ENCODE data around the gene CUEDC1. TPM values are rescaled to one million over a fixed set of nuclear protein-coding genes. Genes with fewer than 3 reads are reported as not detected.

The CUEDC1 gene
- total and polyA plus RNA-seq, 2 of the 4 experiments (the other 2 are of a cell fraction), result 4.1 to 21.2 TPM

DNA sequence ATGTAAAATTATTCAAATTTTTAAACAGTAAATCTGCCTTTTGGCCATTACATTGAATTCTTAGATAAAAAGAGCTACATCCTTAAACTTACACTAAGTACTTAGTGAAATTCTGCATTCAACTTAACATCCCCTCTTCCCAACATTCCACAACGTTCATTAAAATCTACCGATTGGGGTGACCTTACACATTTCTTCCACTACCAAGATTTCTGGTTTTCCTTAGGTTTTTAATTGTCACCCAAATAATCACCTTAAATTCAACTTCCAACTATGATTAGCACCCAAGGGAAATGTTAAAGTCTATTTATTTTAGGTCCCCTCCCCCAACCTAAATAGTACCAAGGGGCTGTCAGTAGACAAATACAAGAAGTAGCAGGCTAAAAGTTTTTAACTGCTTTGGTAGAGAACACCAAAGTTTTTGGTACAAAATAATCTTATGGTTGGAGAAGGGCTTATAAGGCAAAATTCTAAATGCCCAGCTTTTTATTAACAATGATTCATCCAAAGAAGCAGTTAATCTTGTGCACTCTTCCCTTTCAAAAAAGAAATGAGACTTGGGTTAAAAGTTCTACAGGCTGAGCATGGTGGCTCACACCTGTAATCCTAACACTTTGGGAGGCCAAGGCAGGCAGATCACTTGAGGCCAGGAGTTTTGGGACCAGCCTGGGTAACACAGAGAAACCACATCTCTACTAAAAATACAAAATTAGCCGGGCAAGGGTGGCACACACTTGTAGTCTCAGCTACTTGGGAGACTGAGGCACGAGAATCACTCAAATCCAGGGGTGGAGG lies 47.1 kb upstream of the CUEDC1 start:
- H3K23ac ChIP-seq (ENCODE audit: low read depth, low read length), result no peak overlapping the region
- no peak overlapping the region for H3K18ac ChIP-seq (ENCODE audit: low read depth, low read length)
- ATAC-seq (ENCODE audit: low read depth), result no peak
- peaks cover 4 to 30% of the 10 kb centered on the region in 2 experiments; a peak in 3 of 4 replicates for H3K79me1 ChIP-seq (ENCODE audit: low read depth in 1 of 2, low read length in 2 of 2)
- no peak overlapping the region for H3K56ac ChIP-seq (ENCODE audit: extremely low read depth, insufficient read depth, low read length)
- no peak overlapping the region for H2BK20ac ChIP-seq (ENCODE audit: low read depth, low read length)
- 20% methylated on average over 1 of the region's 4 CpGs; no CpG with 5 or more reads in 1 of the 2 experiments for WGBS, 2 experiments (ENCODE audit: extremely low coverage in 2 of 2, insufficient read length in 1 of 2)
- H3K9me1 ChIP-seq (ENCODE audit: insufficient read depth, low read length), result no peaks in the 10 kb centered on the region
- 0 out of 2 replicates have a peak, but pooled peaks cover 2% of the 10 kb centered on the region for H3K4me1 ChIP-seq (ENCODE audit: control insufficient read depth, insufficient read depth, low read length)
- peaks cover 65% of the 10 kb centered on the region for H4K20me1 ChIP-seq (ENCODE audit: insufficient read depth, low read length)
- no peak overlapping the region for H4K5ac ChIP-seq (ENCODE audit: low read depth, low read length)
- H3K27ac ChIP-seq (ENCODE audit: insufficient read depth, low read length), result no peak overlapping the region
- no peak overlapping the region for H2BK15ac ChIP-seq (ENCODE audit: low read depth, low read length)
- H3K9ac ChIP-seq (ENCODE audit: low read depth, low read length), result no peak overlapping the region
- H4K8ac ChIP-seq (ENCODE audit: low read depth in 2 of 2, low read length in 2 of 2), result no peak overlapping the region
- H3K14ac ChIP-seq (replicated peaks; ENCODE audit: low read depth, low read length), result no peak overlapping the region
- in situ Hi-C loops (cut with MboI; ENCODE audit: low sequenced_read_pairs) (loop anchor here (10.0 kb wide), 2 partner anchors 112 to 878 kb away; no protein-coding TSS in a partner anchor), intact Hi-C loops (cut with micrococcal nuclease) (no loop called here), dilution Hi-C loops (cut with HindIII; ENCODE audit: low sequenced_read_pairs, unreplicated experiment) (no loop called here)
- H3K36me3 ChIP-seq (ENCODE audit: control insufficient read depth, insufficient read depth, low read length), result peaks cover 26% of the 10 kb centered on the region
- no peak overlapping the region for H2AK5ac ChIP-seq (ENCODE audit: low read depth, low read length)
- no peak overlapping the region for H3K4me2 ChIP-seq (ENCODE audit: low read depth, low read length)
- no peak overlapping the region for H2BK5ac ChIP-seq (ENCODE audit: low read depth, low read length, poor library complexity, severe bottlenecking)
- H3K4ac ChIP-seq (ENCODE audit: low read depth, low read length), result no peak overlapping the region
- no peak for DNase-seq
- H2AFZ ChIP-seq (replicated peaks; ENCODE audit: low read length, poor library complexity), result no peak overlapping the region
- ChIA-PET POLR2A (ENCODE audit: unreplicated experiment) (interaction anchor here (0.7 kb wide), 2 partner anchors 219 to 568 kb away, joined by 3 to 9 read pairs; no protein-coding TSS in a partner anchor), CTCF (interaction anchor here (4.0 kb wide), 1 partner anchor 145 kb away, joined by 26 read pairs; no protein-coding TSS in a partner anchor)
- no TSS peak for BruUV-seq (replicated peaks)
- H2AK9ac ChIP-seq (replicated peaks; ENCODE audit: low read depth, low read length, poor library complexity), result no peak overlapping the region
- no peak overlapping the region for H4K91ac ChIP-seq (ENCODE audit: insufficient read depth, low read depth, low read length)
- H3K9me3 ChIP-seq (ENCODE audit: control insufficient read depth, insufficient read depth, low read length), result no peaks in the 10 kb centered on the region
- no peak overlapping the region for H2BK120ac ChIP-seq (ENCODE audit: low read depth, low read length)
- H3K27me3 ChIP-seq (ENCODE audit: control insufficient read depth, insufficient read depth, low read length), result no peaks in the 10 kb centered on the region
- no peak for TF ChIP-seq CHD1 (IDR thresholded peaks at IDR 0.05; ENCODE audit: low read depth, low read length)
- no peak for TF ChIP-seq RFX5 (IDR thresholded peaks at IDR 0.05; ENCODE audit: low read depth, low read length)
- TF ChIP-seq POLR2A (IDR thresholded peaks at IDR 0.05; ENCODE audit: low read depth, low read length), result no peak; the same call in 1 of the 2 replicates
- no peak for TF ChIP-seq MAZ (IDR thresholded peaks at IDR 0.05; ENCODE audit: borderline replicate concordance, low read depth, low read length)
- TF ChIP-seq, protein P1, sequence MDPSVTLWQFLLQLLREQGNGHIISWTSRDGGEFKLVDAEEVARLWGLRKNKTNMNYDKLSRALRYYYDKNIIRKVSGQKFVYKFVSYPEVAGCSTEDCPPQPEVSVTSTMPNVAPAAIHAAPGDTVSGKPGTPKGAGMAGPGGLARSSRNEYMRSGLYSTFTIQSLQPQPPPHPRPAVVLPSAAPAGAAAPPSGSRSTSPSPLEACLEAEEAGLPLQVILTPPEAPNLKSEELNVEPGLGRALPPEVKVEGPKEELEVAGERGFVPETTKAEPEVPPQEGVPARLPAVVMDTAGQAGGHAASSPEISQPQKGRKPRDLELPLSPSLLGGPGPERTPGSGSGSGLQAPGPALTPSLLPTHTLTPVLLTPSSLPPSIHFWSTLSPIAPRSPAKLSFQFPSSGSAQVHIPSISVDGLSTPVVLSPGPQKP (IDR thresholded peaks at IDR 0.05; ENCODE audit: borderline replicate concordance, low read depth, low read length), result no peak
- TF ChIP-seq NFE2L2 (IDR thresholded peaks at IDR 0.05; ENCODE audit: low read depth, low read length), result no peak
- no peak for TF ChIP-seq FOS (IDR thresholded peaks at IDR 0.05; ENCODE audit: low read depth, low read length)
- TF ChIP-seq MXI1 (IDR thresholded peaks at IDR 0.05; ENCODE audit: borderline replicate concordance, low read depth, low read length), result no peak
- no peak for TF ChIP-seq CEBPB (IDR thresholded peaks at IDR 0.05; ENCODE audit: low read depth, low read length)
- TF ChIP-seq RCOR1 (IDR thresholded peaks at IDR 0.05; ENCODE audit: insufficient replicate concordance, low read length), result no peak
- no peak overlapping the region for H3K4me3 ChIP-seq (ENCODE audit: insufficient read depth, low read depth, low read length)

All from IMR-90 (cell line).